GM12878 (cell line): ENCODE results near the gene AFG1L. TPM values are rescaled to one million over a fixed set of nuclear protein-coding genes. Genes with fewer than 3 reads are reported as not detected.

Experiments used
- ASH2L ChIP-seq: fragments of 300-600, 200-600 bp; sonication (generic); IDR thresholded peaks from 2 replicates; pipeline ENCODE4 v1.6.1; 2017; ENCODE audit warnings: low read depth, mild to moderate bottlenecking, borderline replicate concordance
- GATAD2B ChIP-seq: fragments of 450-650 bp; conservative IDR thresholded peaks from 2 replicates; pipeline ENCODE4 v1.6.1; 2017; ENCODE audit warnings: low read depth, mild to moderate bottlenecking, moderate library complexity
- HCFC1 ChIP-seq: fragments of 150-350 bp; IDR thresholded peaks from 2 replicates; pipeline ENCODE4 v1.6.1; 2014; ENCODE audit warnings: low read length
- HDAC6 ChIP-seq: fragments of 200-600 bp; sonication (generic); IDR thresholded peaks from one replicate; pipeline ENCODE4 v1.8.0; 2017; ENCODE audit warnings: antibody characterized with exemption; ENCODE audit not compliant: unreplicated experiment
- JUNB ChIP-seq: IDR thresholded peaks from 2 replicates; pipeline ENCODE4 v1.6.1; 2016; ENCODE audit warnings: antibody characterized with exemption, mild to moderate bottlenecking
- KDM1A ChIP-seq: fragments of 200-600 bp; sonication (generic); IDR thresholded peaks from 2 replicates; pipeline ENCODE4 v1.6.1; 2016; ENCODE audit warnings: borderline replicate concordance
- KLF5 ChIP-seq: fragments of 450-650 bp; IDR thresholded peaks from 2 replicates; pipeline ENCODE4 v1.6.1; 2014; ENCODE audit warnings: mild to moderate bottlenecking; ENCODE audit not compliant: partially characterized antibody
- NFXL1 ChIP-seq: fragments of 450-650 bp; IDR thresholded peaks from 2 replicates; pipeline ENCODE4 v1.6.1; 2017; ENCODE audit warnings: antibody characterized with exemption, mild to moderate bottlenecking, borderline replicate concordance
- NFYA ChIP-seq: IDR thresholded peaks from 2 replicates; pipeline ENCODE4 v1.6.1; 2011; ENCODE audit warnings: low read depth, mild to moderate bottlenecking, low read length, improper control_type of control experiment, borderline replicate concordance
- NR2C2 ChIP-seq: IDR thresholded peaks from 2 replicates; pipeline ENCODE4 v1.6.1; 2011; ENCODE audit warnings: borderline replicate concordance, low read depth; ENCODE audit not compliant: control insufficient read depth, insufficient read length
- PAX5 ChIP-seq: IDR thresholded peaks from 2 replicates; pipeline ENCODE4 v1.6.1; 2011; ENCODE audit warnings: low read depth, low read length, borderline replicate concordance
- POU2F2 ChIP-seq: IDR thresholded peaks from 3 replicates; pipeline ENCODE4 v1.6.1; 2011; ENCODE audit warnings: low read depth, mild to moderate bottlenecking, low read length, borderline replicate concordance
- RB1 ChIP-seq: fragments of 450-650 bp; formaldehyde crosslinking; IDR thresholded peaks from 2 replicates; pipeline ENCODE4 v1.6.1; 2017; ENCODE audit warnings: mild to moderate bottlenecking, borderline replicate concordance
- RBBP5 ChIP-seq: fragments of 200-600 bp; sonication (generic); conservative IDR thresholded peaks from 2 replicates; pipeline ENCODE4 v1.6.1; 2016
- TBL1XR1 ChIP-seq: IDR thresholded peaks from 2 replicates; pipeline ENCODE4 v1.6.1; 2012; ENCODE audit warnings: low read depth, low read length, improper control_type of control experiment
- TCF12 ChIP-seq: IDR thresholded peaks from 2 replicates; pipeline ENCODE4 v1.6.1; 2011; ENCODE audit warnings: low read depth, mild to moderate bottlenecking, low read length
- YBX1 ChIP-seq: fragments of 450-650 bp; IDR thresholded peaks from 2 replicates; pipeline ENCODE4 v1.6.1; 2016; ENCODE audit warnings: antibody characterized with exemption
- ZNF217 ChIP-seq: fragments of 450-650 bp; IDR thresholded peaks from 2 replicates; pipeline ENCODE4 v1.6.1; 2017; ENCODE audit warnings: antibody characterized with exemption, mild to moderate bottlenecking
- ZNF622 ChIP-seq: fragments of 450-650 bp; IDR thresholded peaks from 2 replicates; pipeline ENCODE4 v1.6.1; 2017; ENCODE audit warnings: mild to moderate bottlenecking, inconsistent platforms
- polyA plus RNA-seq, 11 experiments: library from polyadenylated mRNA; depleted of rRNA in 4 of 11; unstranded in 6 of 11; stranded (reverse) in 5 of 11; fragments of >200 nt; fragmentation: Nextera tagmentation in 4 of 11; fragmentation: Illumina TruSeq in 1 of 11; extraction: Ambion mirVana in 4 of 11; extraction: Trizol in 1 of 11; gene quantifications; 1 replicate in 1 of 11; 2 replicates in 10 of 11; pipeline versions ENCODE4 v1.2.1 to v1.2.3, GENCODE V29; 2011 to 2016; ENCODE audit warnings: inconsistent platforms in 2 of 11, missing spikeins in 2 of 11, low read depth in 1 of 11
- total RNA-seq, 4 experiments: library from RNA; depleted of rRNA in 3 of 4; stranded (reverse); fragments of >200 nt in 3 of 4; fragmentation: Illumina TruSeq in 1 of 4; extraction: Trizol in 1 of 4; gene quantifications; 2 replicates each; pipeline versions ENCODE4 v1.2.1 to v1.2.3, GENCODE V29; 2013 to 2021
- TF ChIP-seq, protein P1 (sequence below): IDR thresholded peaks from 2 replicates; pipeline ENCODE4 v1.6.1; 2011; ENCODE audit warnings: mild to moderate bottlenecking, low read depth, low read length, moderate library complexity; ENCODE audit not compliant: insufficient replicate concordance
- TF ChIP-seq, protein P2 (sequence below): fragments of 450-650 bp; conservative IDR thresholded peaks from 2 replicates; pipeline ENCODE4 v1.6.1; 2017; ENCODE audit warnings: mild to moderate bottlenecking, moderate library complexity
- TF ChIP-seq, protein P3 (sequence below): fragments of 450-650 bp; IDR thresholded peaks from 2 replicates; pipeline ENCODE4 v1.6.1; 2016; ENCODE audit warnings: mild to moderate bottlenecking
- TF ChIP-seq, protein P4 (sequence below): fragments of 450-650 bp; formaldehyde crosslinking; IDR thresholded peaks from 2 replicates; pipeline ENCODE4 v1.4.0; 2022; ENCODE audit warnings: mild to moderate bottlenecking, moderate library complexity

AFG1L gene
- total and polyA plus RNA-seq, 10 of the 15 experiments (the other 5 are each of a cell fraction or from before 2014, with no cell fraction given) = 2.3 to 9.0 (median 4.3) TPM

DNA sequence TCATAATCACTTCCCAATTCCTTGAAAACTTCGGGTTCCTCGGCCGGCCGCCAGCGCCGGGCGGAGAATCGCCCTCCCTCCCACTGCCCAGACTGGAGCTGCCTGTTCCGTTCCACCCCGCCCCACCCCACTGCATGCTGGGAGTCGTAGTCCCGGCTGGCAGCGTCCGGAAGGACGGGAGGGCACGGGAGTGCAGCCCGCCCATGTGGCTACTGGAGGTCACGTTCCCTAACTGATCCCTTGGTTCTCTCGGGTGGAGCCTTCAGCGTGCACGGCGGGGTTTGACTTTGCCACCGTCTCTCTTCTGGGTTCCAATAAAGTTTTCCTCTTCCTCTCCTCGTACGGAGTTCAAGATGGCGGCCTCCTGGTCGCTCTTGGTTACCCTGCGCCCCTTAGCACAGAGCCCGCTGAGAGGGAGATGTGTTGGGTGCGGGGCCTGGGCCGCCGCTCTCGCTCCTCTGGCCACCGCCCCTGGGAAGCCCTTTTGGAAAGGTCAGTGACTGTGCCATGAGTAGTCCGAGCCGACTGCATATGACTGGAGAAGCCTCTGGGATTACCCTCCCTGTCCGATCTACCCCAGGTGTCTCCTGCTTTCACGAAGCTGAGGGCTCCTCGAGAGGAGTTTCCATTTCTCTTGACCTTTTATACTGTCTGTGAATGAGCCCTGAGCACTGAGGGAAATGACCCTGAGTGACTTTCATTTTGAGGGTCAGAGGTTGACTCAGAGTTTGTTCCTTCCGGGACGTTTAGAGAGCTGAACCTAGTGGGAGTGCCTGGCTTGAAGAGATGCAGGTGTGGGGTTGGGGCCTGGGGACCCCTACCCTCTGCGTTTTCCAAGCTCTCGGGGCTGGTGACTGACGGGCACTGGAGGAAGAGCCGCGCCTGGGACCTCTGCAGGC, at the start of gene AFG1L (continued):
- TF ChIP-seq YBX1 (no peak), RBBP5 (no peak), TCF12 (0 out of 2 replicates have a peak, but pooled peaks have one; percentile 9), ZNF217 (no peak; the same call in 1 of the 2 replicates), ZNF622 (no peak), ASH2L (no peak), HDAC6 (no peak), KLF5 (peak; percentile 31), PAX5 (no peak), GATAD2B (no peak), RB1 (peak; percentile 47), TBL1XR1 (no peak), JUNB (peak; percentile 36; the same call in 1 of the 2 replicates), HCFC1 (peak; percentile 90), POU2F2 (no peak; the same call in 2 of the 3 replicates), KDM1A (no peak), NR2C2 (no peak), NFYA (no peak), NFXL1 (no peak)
- TF ChIP-seq, protein P1, sequence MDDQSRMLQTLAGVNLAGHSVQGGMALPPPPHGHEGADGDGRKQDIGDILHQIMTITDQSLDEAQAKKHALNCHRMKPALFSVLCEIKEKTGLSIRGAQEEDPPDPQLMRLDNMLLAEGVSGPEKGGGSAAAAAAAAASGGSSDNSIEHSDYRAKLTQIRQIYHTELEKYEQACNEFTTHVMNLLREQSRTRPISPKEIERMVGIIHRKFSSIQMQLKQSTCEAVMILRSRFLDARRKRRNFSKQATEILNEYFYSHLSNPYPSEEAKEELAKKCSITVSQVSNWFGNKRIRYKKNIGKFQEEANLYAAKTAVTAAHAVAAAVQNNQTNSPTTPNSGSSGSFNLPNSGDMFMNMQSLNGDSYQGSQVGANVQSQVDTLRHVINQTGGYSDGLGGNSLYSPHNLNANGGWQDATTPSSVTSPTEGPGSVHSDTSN = no peak
- TF ChIP-seq, protein P2, sequence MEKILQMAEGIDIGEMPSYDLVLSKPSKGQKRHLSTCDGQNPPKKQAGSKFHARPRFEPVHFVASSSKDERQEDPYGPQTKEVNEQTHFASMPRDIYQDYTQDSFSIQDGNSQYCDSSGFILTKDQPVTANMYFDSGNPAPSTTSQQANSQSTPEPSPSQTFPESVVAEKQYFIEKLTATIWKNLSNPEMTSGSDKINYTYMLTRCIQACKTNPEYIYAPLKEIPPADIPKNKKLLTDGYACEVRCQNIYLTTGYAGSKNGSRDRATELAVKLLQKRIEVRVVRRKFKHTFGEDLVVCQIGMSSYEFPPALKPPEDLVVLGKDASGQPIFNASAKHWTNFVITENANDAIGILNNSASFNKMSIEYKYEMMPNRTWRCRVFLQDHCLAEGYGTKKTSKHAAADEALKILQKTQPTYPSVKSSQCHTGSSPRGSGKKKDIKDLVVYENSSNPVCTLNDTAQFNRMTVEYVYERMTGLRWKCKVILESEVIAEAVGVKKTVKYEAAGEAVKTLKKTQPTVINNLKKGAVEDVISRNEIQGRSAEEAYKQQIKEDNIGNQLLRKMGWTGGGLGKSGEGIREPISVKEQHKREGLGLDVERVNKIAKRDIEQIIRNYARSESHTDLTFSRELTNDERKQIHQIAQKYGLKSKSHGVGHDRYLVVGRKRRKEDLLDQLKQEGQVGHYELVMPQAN = peak; percentile 63; the same call in 1 of the 2 replicates
- TF ChIP-seq, protein P3, sequence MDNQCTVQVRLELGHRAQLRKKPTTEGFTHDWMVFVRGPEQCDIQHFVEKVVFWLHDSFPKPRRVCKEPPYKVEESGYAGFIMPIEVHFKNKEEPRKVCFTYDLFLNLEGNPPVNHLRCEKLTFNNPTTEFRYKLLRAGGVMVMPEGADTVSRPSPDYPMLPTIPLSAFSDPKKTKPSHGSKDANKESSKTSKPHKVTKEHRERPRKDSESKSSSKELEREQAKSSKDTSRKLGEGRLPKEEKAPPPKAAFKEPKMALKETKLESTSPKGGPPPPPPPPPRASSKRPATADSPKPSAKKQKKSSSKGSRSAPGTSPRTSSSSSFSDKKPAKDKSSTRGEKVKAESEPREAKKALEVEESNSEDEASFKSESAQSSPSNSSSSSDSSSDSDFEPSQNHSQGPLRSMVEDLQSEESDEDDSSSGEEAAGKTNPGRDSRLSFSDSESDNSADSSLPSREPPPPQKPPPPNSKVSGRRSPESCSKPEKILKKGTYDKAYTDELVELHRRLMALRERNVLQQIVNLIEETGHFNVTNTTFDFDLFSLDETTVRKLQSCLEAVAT = no peak
- TF ChIP-seq, protein P4, sequence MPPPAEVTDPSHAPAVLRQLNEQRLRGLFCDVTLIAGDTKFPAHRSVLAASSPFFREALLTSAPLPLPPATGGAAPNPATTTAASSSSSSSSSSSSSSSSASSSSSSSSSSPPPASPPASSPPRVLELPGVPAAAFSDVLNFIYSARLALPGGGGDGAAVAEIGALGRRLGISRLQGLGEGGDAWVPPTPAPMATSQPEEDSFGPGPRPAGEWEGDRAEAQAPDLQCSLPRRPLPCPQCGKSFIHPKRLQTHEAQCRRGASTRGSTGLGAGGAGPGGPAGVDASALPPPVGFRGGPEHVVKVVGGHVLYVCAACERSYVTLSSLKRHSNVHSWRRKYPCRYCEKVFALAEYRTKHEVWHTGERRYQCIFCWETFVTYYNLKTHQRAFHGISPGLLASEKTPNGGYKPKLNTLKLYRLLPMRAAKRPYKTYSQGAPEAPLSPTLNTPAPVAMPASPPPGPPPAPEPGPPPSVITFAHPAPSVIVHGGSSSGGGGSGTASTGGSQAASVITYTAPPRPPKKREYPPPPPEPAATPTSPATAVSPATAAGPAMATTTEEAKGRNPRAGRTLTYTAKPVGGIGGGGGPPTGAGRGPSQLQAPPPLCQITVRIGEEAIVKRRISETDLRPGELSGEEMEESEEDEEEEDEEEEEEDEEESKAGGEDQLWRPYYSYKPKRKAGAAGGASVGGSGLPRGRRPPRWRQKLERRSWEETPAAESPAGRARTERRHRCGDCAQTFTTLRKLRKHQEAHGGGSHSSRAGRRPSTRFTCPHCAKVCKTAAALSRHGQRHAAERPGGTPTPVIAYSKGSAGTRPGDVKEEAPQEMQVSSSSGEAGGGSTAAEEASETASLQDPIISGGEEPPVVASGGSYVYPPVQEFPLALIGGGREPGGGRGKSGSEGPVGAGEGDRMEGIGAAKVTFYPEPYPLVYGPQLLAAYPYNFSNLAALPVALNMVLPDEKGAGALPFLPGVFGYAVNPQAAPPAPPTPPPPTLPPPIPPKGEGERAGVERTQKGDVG = no peak
